ENCODE measurements around the gene TMEM59L.

The TMEM59L gene

DNA sequence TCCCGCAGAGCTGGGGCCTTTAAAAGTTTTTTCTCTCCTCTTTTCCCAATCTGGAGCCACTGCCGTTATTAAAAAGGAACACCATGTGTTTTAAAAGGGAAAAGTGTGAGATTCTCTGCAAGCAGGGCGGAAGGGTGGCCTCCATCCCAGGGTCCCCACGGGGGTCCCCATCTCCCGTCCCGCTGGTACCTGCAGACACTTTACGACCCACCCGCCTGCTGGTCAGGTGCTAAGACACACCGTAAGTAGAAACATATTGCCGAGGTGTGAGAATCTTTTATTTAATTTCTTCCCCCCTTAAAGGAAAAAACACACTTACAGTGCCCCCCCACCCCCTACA lies 7.9 kb upstream of the TMEM59L start:
- POLR2A ChIA-PET: no interaction called here
- DNase-seq (ENCODE audit: extremely low spot score): peak; percentile 14
- CTCF ChIA-PET: interaction anchor here (0.7 kb wide), 1 partner anchor 16 kb away, joined by 5 read pairs; the partner anchor contains the start of gene REX1BD
- TF ChIP-seq, protein P1, sequence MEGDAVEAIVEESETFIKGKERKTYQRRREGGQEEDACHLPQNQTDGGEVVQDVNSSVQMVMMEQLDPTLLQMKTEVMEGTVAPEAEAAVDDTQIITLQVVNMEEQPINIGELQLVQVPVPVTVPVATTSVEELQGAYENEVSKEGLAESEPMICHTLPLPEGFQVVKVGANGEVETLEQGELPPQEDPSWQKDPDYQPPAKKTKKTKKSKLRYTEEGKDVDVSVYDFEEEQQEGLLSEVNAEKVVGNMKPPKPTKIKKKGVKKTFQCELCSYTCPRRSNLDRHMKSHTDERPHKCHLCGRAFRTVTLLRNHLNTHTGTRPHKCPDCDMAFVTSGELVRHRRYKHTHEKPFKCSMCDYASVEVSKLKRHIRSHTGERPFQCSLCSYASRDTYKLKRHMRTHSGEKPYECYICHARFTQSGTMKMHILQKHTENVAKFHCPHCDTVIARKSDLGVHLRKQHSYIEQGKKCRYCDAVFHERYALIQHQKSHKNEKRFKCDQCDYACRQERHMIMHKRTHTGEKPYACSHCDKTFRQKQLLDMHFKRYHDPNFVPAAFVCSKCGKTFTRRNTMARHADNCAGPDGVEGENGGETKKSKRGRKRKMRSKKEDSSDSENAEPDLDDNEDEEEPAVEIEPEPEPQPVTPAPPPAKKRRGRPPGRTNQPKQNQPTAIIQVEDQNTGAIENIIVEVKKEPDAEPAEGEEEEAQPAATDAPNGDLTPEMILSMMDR (IDR thresholded peaks at IDR 0.05; ENCODE audit: control extremely low read depth, extremely low read depth, low read depth, missing control alignments): no peak

DNA sequence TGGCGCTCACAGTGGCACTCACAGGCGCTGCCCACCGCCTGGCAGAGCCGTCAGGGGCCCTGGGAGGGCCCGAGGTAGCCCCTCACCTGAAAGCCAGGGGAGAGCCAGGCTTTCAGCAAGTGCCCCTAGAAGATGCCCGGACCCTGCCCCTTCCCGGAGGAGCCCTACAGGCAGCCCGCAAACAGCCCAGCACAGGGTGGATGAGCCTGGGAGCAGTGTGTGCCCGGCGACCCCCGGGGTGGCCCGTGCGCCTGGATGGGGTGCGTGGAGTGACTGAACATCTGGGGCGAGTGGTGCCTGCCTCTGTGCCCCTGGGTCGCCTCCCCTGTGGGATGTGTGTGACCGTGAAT lies 7.5 kb upstream of the TMEM59L start:
- ChIA-PET POLR2A (no interaction called here), CTCF (no interaction called here)
- peak; percentile 15 for DNase-seq (ENCODE audit: extremely low spot score)

GRCh38 chr19:18605546-18606280 lies 7.0 kb upstream of the TMEM59L start:
- TF ChIP-seq, protein P1 (IDR thresholded peaks at IDR 0.05; ENCODE audit: control extremely low read depth, extremely low read depth, low read depth, missing control alignments): no peak
- ChIA-PET CTCF (no interaction called here), POLR2A (no interaction called here)
- no peak for DNase-seq (ENCODE audit: extremely low spot score)

More for the DNA sequence above, 7.5 kb upstream of the TMEM59L start:
- TF ChIP-seq, protein P1 (IDR thresholded peaks at IDR 0.05; ENCODE audit: control extremely low read depth, extremely low read depth, low read depth, missing control alignments): no peak

- CTCF ChIA-PET: no interaction called here
- POLR2A ChIA-PET: no interaction called here
- TF ChIP-seq, protein P1 (IDR thresholded peaks at IDR 0.05; ENCODE audit: control extremely low read depth, extremely low read depth, low read depth, missing control alignments): no peak
- DNase-seq (ENCODE audit: extremely low spot score): no peak
Measured at GRCh38 chr19:18606281-18607225, 6.1 kb upstream of the TMEM59L start, which contains the start of gene CRLF1. TSS of gene CRLF1 (minus strand) at chr19:18606799. CDS start at chr19:18606656, 143 bp downstream.

- DNase-seq (ENCODE audit: extremely low spot score): no peak
- POLR2A ChIA-PET: no interaction called here
- CTCF ChIA-PET: no interaction called here
- TF ChIP-seq, protein P1 (IDR thresholded peaks at IDR 0.05; ENCODE audit: control extremely low read depth, extremely low read depth, low read depth, missing control alignments): no peak
Measured at GRCh38 chr19:18607226-18608101, 5.2 kb upstream of the TMEM59L start.
